Activated CD4-positive, alpha-beta memory T cell treated with anti-CD3 and anti-CD28 coated beads for 36 hours (primary cell): ENCODE results near the gene ATP13A3. TPM values are rescaled to one million over a fixed set of nuclear protein-coding genes. Genes with fewer than 3 reads are reported as not detected.

Experiments used
- CTCF ChIA-PET: fragments of 350-600 bp; sonication (Branson Sonifier 250); formaldehyde crosslinking; loops from one replicate; lab custom pipeline; 2021; ENCODE audit warnings: antibody characterized with exemption, inconsistent platforms; lab: Charles Lee
- POLR2A ChIA-PET: fragments of 350-600 bp; sonication (Branson Sonifier 250); formaldehyde crosslinking; loops from one replicate; lab custom pipeline; 2021; ENCODE audit warnings: antibody characterized with exemption; lab: Charles Lee
- DNase-seq: peaks from one replicate; pipeline ENCODE4 v3.0.0-alpha.2; 2020
- H3K27ac Mint-ChIP-seq: one replicate; pipeline ENCODE4 v1.8.0; 2021; ENCODE audit warnings: mixed read lengths
- H3K27me3 Mint-ChIP-seq: one replicate; pipeline ENCODE4 v1.8.0; 2021; ENCODE audit warnings: mixed read lengths
- H3K36me3 Mint-ChIP-seq: one replicate; pipeline ENCODE4 v1.8.0; 2021; ENCODE audit warnings: mixed read lengths
- H3K4me1 Mint-ChIP-seq: one replicate; pipeline ENCODE4 v1.8.0; 2021; ENCODE audit warnings: low read depth, mixed read lengths
- H3K4me3 Mint-ChIP-seq: one replicate; pipeline ENCODE4 v1.8.0; 2021; ENCODE audit warnings: mild to moderate bottlenecking, mixed read lengths
- H3K9me3 Mint-ChIP-seq: one replicate; pipeline ENCODE4 v1.8.0; 2021; ENCODE audit warnings: mixed read lengths
- intact Hi-C: fragments of 100-400 bp; cut with micrococcal nuclease; formaldehyde crosslinking; loops from one replicate; pipeline ENCODE4 v1.15.1; 2023
- total RNA-seq, 2 experiments: library from RNA; stranded (reverse); gene quantifications; one replicate each; pipeline ENCODE4 v1.2.3, GENCODE V29; 2021

Gene ATP13A3
- total RNA-seq, 2 experiments from 2014 or later: 136 to 145 TPM

DNA sequence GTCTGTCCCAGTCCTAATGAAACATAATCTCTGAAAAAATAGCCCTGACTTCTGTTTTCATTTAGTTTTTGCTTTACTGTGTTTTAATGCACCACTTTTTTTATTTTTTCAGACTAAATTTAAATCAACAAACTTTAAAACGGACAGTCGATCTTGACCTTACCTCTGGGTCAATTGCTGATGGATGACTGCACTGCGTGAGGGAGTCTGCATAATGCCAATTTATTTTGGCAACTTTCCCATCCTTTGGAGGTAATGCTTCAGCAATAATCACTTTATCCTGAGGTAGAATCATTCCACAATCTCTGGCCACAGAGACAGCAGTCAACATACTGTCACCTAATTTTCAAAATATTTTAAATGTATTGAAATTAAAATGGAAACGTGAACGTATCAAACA lies 55.2 kb downstream of the ATP13A3 start:
- no peak overlapping the region for H3K4me3 Mint-ChIP-seq
- CTCF ChIA-PET: interaction anchor here (0.6 kb wide), 1 partner anchor 54 kb away, joined by 3 read pairs; no protein-coding TSS in a partner anchor
- no peak for DNase-seq
- no peaks in the 10 kb centered on the region for H3K27me3 Mint-ChIP-seq
- no peaks in the 10 kb centered on the region for H3K9me3 Mint-ChIP-seq
- peaks cover 43% of the 10 kb centered on the region for H3K36me3 Mint-ChIP-seq
- H3K4me1 Mint-ChIP-seq: no peaks in the 10 kb centered on the region
- no peak overlapping the region for H3K27ac Mint-ChIP-seq
- POLR2A ChIA-PET: no interaction called here
- intact Hi-C loops: no loop called here

GRCh38 chr3:194425399-194425798 lies 61.4 kb downstream of the ATP13A3 start:
- Mint-ChIP-seq H3K9me3 (no peaks in the 10 kb centered on the region), H3K27ac (no peak overlapping the region), H3K27me3 (no peaks in the 10 kb centered on the region), H3K36me3 (peaks cover 33% of the 10 kb centered on the region), H3K4me1 (no peaks in the 10 kb centered on the region), H3K4me3 (no peak overlapping the region)
- intact Hi-C loops: no loop called here
- CTCF ChIA-PET: no interaction called here
- POLR2A ChIA-PET: no interaction called here
- DNase-seq: no peak

GRCh38 chr3:194424953-194425352 lies 61.8 kb downstream of the ATP13A3 start:
- intact Hi-C loops: no loop called here
- Mint-ChIP-seq H3K27me3 (no peaks in the 10 kb centered on the region), H3K4me3 (no peak overlapping the region), H3K36me3 (peaks cover 31% of the 10 kb centered on the region), H3K9me3 (no peaks in the 10 kb centered on the region), H3K27ac (no peak overlapping the region), H3K4me1 (no peaks in the 10 kb centered on the region)
- ChIA-PET CTCF (no interaction called here), POLR2A (no interaction called here)
- DNase-seq: no peak

GRCh38 chr3:194424373-194424772 lies 62.4 kb downstream of the ATP13A3 start:
- ChIA-PET POLR2A (no interaction called here), CTCF (interaction anchor here (0.9 kb wide), 1 partner anchor 12 kb away, joined by 3 read pairs; no protein-coding TSS in a partner anchor)
- Mint-ChIP-seq H3K4me3 (no peak overlapping the region), H3K27ac (no peak overlapping the region), H3K27me3 (no peaks in the 10 kb centered on the region), H3K36me3 (peaks cover 29% of the 10 kb centered on the region), H3K4me1 (no peaks in the 10 kb centered on the region), H3K9me3 (no peaks in the 10 kb centered on the region)
- no peak for DNase-seq
- intact Hi-C loops: no loop called here

DNA sequence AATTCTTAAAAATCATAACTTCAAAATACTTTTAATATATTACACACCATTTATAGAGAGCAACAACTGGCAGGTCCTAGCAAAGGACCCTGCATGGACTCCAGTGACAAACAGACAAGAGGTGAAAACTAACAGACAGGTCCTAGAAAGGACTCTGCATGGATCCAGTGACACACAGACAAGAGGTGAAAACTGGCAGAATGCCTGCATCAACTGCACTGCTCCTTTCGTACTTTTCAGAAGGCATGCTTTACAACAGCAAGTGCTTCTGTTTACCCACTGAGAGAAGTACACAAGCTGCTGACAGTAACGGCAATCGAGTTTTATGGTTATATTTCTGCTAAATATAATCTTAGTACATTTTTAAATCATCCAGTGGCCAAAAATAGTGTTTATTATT lies 63.5 kb downstream of the ATP13A3 start:
- intact Hi-C loops: no loop called here
- ChIA-PET POLR2A (no interaction called here), CTCF (interaction anchor here (0.5 to 0.9 kb wide), 2 partner anchors 13 to 19 kb away, joined by 3 read pairs; no protein-coding TSS in a partner anchor)
- Mint-ChIP-seq H3K4me3 (no peak overlapping the region), H3K4me1 (no peaks in the 10 kb centered on the region), H3K27ac (no peak overlapping the region), H3K36me3 (peaks cover 35% of the 10 kb centered on the region), H3K9me3 (no peaks in the 10 kb centered on the region), H3K27me3 (no peaks in the 10 kb centered on the region)
- no peak for DNase-seq

DNA sequence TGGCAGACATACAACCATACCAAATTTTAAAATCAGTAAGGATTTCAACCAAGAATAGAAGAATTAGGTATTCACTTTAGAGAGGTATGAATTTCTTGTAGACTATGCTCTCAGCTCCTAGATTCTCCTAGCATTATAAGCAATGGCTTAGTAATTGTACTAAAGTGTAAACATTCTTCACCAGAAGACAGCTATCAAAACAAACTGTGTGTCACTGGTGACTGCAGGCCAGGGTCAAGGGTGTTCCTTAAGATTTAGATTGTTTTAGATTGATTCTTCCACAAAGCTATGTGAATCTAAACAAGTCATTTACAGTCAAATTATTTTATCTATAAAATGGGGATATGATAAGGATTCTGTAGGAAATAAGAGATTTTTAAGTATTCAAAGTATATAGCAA lies 64.6 kb downstream of the ATP13A3 start:
- no peaks in the 10 kb centered on the region for H3K9me3 Mint-ChIP-seq
- H3K36me3 Mint-ChIP-seq: peaks cover 31% of the 10 kb centered on the region
- DNase-seq: no peak
- no peak overlapping the region for H3K27ac Mint-ChIP-seq
- CTCF ChIA-PET: interaction anchor here (1.5 kb wide), 1 partner anchor 18 kb away, joined by 5 read pairs; no protein-coding TSS in a partner anchor
- H3K27me3 Mint-ChIP-seq: no peaks in the 10 kb centered on the region
- no peak overlapping the region for H3K4me3 Mint-ChIP-seq
- H3K4me1 Mint-ChIP-seq: no peaks in the 10 kb centered on the region
- intact Hi-C loops: no loop called here
- POLR2A ChIA-PET: no interaction called here

DNA sequence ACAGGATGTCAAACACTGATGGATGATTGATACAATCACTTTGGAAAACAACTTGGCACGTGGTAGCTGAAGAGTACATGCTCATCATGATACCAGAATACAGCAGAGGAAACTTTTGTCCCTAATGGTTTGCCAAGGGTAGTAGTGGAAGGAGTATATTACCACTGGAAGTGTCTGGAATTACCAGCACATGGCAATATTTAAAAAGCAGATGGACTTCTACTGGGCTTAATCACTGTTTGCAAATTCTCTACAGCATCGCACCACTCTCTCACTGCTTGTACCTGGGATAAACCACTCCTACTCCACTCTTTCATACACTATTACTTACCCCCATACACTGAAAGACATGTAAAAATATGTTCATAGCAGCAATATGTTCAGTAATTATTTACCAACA lies 68.1 kb downstream of the ATP13A3 start:
- no peak for DNase-seq
- H3K27ac Mint-ChIP-seq: no peak overlapping the region
- H3K27me3 Mint-ChIP-seq: no peaks in the 10 kb centered on the region
- peaks cover 27% of the 10 kb centered on the region for H3K36me3 Mint-ChIP-seq
- ChIA-PET CTCF (interaction anchor here (1.2 kb wide), 1 partner anchor 176 kb away, joined by 5 read pairs; no protein-coding TSS in a partner anchor), POLR2A (no interaction called here)
- intact Hi-C loops: no loop called here
- no peak overlapping the region for H3K4me3 Mint-ChIP-seq
- no peaks in the 10 kb centered on the region for H3K9me3 Mint-ChIP-seq
- H3K4me1 Mint-ChIP-seq: no peaks in the 10 kb centered on the region

- no peaks in the 10 kb centered on the region for H3K9me3 Mint-ChIP-seq
- no peaks in the 10 kb centered on the region for H3K27me3 Mint-ChIP-seq
- peaks cover 27% of the 10 kb centered on the region for H3K36me3 Mint-ChIP-seq
- intact Hi-C loops: no loop called here
- POLR2A ChIA-PET: no interaction called here
- peaks cover 8% of the 10 kb centered on the region for H3K4me1 Mint-ChIP-seq
- CTCF ChIA-PET: interaction anchor here (0.6 to 7.5 kb wide), 6 partner anchors 10 to 261 kb away, joined by 3 to 106 read pairs (median 4); no protein-coding TSS in a partner anchor
- no peak overlapping the region for H3K27ac Mint-ChIP-seq
- no peak overlapping the region for H3K4me3 Mint-ChIP-seq
- DNase-seq: peak; percentile 20
Observed at GRCh38 chr3:194407423-194407822, 79.4 kb downstream of the ATP13A3 start.

- peaks cover 8% of the 10 kb centered on the region for H3K4me1 Mint-ChIP-seq
Observed at GRCh38 chr3:194405766-194406165, 81.0 kb downstream of the ATP13A3 start.

GRCh38 chr3:194404365-194405140 lies 82.2 kb downstream of the ATP13A3 start:
- no peaks in the 10 kb centered on the region for H3K27me3 Mint-ChIP-seq
- ChIA-PET POLR2A (no interaction called here), CTCF (interaction anchor here (0.6 to 7.5 kb wide), 9 partner anchors 10 to 623 kb away, joined by 3 to 106 read pairs (median 4); no protein-coding TSS in a partner anchor)
- no peaks in the 10 kb centered on the region for H3K9me3 Mint-ChIP-seq
- peaks cover 14% of the 10 kb centered on the region for H3K36me3 Mint-ChIP-seq
- intact Hi-C loops: loop anchor here (1.0 kb wide), 1 partner anchor 71 kb away; no protein-coding TSS in a partner anchor
- no peak overlapping the region for H3K27ac Mint-ChIP-seq
- peaks cover 12% of the 10 kb centered on the region for H3K4me1 Mint-ChIP-seq
- DNase-seq: peak; percentile 28
- no peak overlapping the region for H3K4me3 Mint-ChIP-seq

More at GRCh38 chr3:194405766-194406165, 81.0 kb downstream of the ATP13A3 start:
- Mint-ChIP-seq H3K36me3 (peaks cover 20% of the 10 kb centered on the region), H3K27ac (no peak overlapping the region), H3K4me3 (no peak overlapping the region), H3K27me3 (no peaks in the 10 kb centered on the region), H3K9me3 (no peaks in the 10 kb centered on the region)
- ChIA-PET POLR2A (no interaction called here), CTCF (interaction anchor here (0.7 to 7.5 kb wide), 5 partner anchors 9 to 71 kb away, joined by 3 to 106 read pairs (median 3); no protein-coding TSS in a partner anchor)
- intact Hi-C loops: no loop called here
- DNase-seq: no peak

DNA sequence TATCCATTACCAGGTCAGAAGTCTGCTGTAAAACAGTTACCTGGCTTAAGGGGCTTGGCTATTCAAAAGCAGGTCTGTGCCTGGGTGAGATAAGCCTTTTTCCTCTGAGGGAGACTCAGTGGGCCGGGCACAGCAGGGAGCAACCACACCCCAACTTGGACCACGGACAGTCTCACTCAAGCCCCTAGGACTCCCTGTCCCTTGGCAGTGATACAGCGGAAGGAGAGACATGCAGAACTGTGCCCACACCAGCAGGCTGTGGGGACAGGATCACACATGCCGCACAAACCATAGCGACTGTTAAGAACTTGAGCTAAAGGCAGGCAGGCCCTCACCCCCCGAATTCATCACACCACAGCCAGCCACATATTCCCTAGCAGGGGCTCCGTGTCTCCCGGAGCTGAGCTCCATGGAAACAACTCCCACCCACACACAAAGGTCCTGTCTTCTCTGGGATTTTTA lies 84.9 kb downstream of the ATP13A3 start:
- ChIA-PET POLR2A (interaction anchor here (0.5 kb wide), 1 partner anchor 106 kb away, joined by 3 read pairs; no protein-coding TSS in a partner anchor), CTCF (interaction anchor here (1.1 to 7.5 kb wide), 3 partner anchors 57 to 70 kb away, joined by 3 to 106 read pairs (median 34); no protein-coding TSS in a partner anchor)
- Mint-ChIP-seq H3K27ac (no peak overlapping the region), H3K4me3 (no peak overlapping the region), H3K9me3 (no peaks in the 10 kb centered on the region), H3K4me1 (peaks cover 34% of the 10 kb centered on the region), H3K27me3 (peaks cover 22% of the 10 kb centered on the region), H3K36me3 (peaks cover 3% of the 10 kb centered on the region)
- no peak for DNase-seq
- intact Hi-C loops: no loop called here

DNA sequence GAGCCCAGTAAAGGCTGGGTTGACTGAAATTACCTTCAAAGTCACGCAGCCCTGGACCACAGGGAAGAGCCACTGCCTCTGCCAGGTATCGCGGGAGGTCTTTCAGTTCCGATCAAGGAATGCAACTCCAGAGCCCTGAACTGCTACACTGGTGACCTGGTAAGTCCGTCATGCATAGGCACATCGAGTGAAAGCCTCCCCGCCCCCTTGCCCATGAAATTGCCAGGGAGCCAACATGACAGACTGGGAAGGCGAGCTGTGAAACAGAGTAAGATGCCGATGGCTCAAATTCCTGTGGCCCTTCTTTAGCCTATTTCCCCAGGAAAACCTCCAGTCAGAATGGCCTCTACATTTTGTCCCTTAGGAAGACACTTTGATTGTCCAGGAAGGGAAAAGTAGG lies 85.5 kb downstream of the ATP13A3 start:
- Mint-ChIP-seq H3K4me1 (peaks cover 38% of the 10 kb centered on the region), H3K27ac (no peak overlapping the region), H3K36me3 (peaks cover 2% of the 10 kb centered on the region), H3K27me3 (peaks cover 22% of the 10 kb centered on the region), H3K4me3 (no peak overlapping the region), H3K9me3 (no peaks in the 10 kb centered on the region)
- ChIA-PET CTCF (interaction anchor here (1.1 to 7.5 kb wide), 3 partner anchors 57 to 71 kb away, joined by 3 to 106 read pairs (median 34); no protein-coding TSS in a partner anchor), POLR2A (no interaction called here)
- intact Hi-C loops: no loop called here
- no peak for DNase-seq
